ENCODE results near the gene CRIM1. TPM values are rescaled to one million over a fixed set of nuclear protein-coding genes. Genes with fewer than 3 reads are reported as not detected.

CRIM1 gene
- total RNA-seq, 1 donor from 2014 or later = 60.4 TPM

- intact Hi-C loops (cut with DNase I) = no loop called here
- peaks cover 0 to 3% of the 10 kb centered on the region in 2 donors for H3K36me3 ChIP-seq
- peaks cover 32% of the 10 kb centered on the region for H3K4me1 ChIP-seq
- H3K27ac ChIP-seq = no peak overlapping the region
- no peaks in the 10 kb centered on the region for H3K27me3 ChIP-seq
- H3K9me3 ChIP-seq = no peaks in the 10 kb centered on the region
- TF ChIP-seq POLR2AphosphoS5 (IDR thresholded peaks at IDR 0.05; ENCODE audit: insufficient read depth in 1 of 2, low read depth in 1 of 2) = no peak
- TF ChIP-seq, protein P1, sequence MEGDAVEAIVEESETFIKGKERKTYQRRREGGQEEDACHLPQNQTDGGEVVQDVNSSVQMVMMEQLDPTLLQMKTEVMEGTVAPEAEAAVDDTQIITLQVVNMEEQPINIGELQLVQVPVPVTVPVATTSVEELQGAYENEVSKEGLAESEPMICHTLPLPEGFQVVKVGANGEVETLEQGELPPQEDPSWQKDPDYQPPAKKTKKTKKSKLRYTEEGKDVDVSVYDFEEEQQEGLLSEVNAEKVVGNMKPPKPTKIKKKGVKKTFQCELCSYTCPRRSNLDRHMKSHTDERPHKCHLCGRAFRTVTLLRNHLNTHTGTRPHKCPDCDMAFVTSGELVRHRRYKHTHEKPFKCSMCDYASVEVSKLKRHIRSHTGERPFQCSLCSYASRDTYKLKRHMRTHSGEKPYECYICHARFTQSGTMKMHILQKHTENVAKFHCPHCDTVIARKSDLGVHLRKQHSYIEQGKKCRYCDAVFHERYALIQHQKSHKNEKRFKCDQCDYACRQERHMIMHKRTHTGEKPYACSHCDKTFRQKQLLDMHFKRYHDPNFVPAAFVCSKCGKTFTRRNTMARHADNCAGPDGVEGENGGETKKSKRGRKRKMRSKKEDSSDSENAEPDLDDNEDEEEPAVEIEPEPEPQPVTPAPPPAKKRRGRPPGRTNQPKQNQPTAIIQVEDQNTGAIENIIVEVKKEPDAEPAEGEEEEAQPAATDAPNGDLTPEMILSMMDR (IDR thresholded peaks at IDR 0.05) = no peak
- TF ChIP-seq POLR2A (IDR thresholded peaks at IDR 0.05) = no peak
- no peak overlapping the region for H3K4me3 ChIP-seq
- no peak for DNase-seq (ENCODE audit: extremely low spot score in 2 of 2)
Observed at GRCh38 chr2:36565712-36566111, 210.1 kb downstream of the CRIM1 start.

DNA sequence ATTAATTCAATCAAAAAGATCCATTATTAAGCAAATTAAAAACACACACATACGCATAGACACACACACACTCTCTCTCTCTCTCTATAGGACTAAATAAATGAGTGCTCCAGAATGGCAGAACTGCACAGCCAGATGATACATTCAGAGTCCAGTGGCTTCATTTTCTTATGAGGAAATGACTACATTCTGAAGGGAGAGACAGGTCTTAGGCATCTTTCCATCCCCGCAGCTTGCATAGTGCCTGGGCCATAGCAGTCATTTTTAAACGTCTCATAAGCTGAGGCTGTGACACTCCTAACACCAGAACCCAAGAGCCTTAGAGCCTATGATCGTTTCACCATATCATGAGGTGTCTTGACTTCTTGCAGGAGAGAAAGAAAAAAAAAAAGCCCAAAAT, 211.3 kb downstream of the CRIM1 start:
- no peak overlapping the region for H3K4me3 ChIP-seq
- no peaks in the 10 kb centered on the region for H3K27me3 ChIP-seq
- intact Hi-C loops (cut with DNase I) = no loop called here
- H3K4me1 ChIP-seq = peaks cover 24% of the 10 kb centered on the region
- DNase-seq (ENCODE audit: extremely low spot score in 2 of 2) = no peak
- TF ChIP-seq POLR2A (IDR thresholded peaks at IDR 0.05) (no peak), POLR2AphosphoS5 (IDR thresholded peaks at IDR 0.05; ENCODE audit: insufficient read depth in 1 of 2, low read depth in 1 of 2) (no peak)
- TF ChIP-seq, protein P1 (IDR thresholded peaks at IDR 0.05) = no peak
- H3K9me3 ChIP-seq = no peaks in the 10 kb centered on the region
- H3K36me3 ChIP-seq = peaks cover 0 to 3% of the 10 kb centered on the region in 2 donors
- no peak overlapping the region for H3K27ac ChIP-seq

DNA sequence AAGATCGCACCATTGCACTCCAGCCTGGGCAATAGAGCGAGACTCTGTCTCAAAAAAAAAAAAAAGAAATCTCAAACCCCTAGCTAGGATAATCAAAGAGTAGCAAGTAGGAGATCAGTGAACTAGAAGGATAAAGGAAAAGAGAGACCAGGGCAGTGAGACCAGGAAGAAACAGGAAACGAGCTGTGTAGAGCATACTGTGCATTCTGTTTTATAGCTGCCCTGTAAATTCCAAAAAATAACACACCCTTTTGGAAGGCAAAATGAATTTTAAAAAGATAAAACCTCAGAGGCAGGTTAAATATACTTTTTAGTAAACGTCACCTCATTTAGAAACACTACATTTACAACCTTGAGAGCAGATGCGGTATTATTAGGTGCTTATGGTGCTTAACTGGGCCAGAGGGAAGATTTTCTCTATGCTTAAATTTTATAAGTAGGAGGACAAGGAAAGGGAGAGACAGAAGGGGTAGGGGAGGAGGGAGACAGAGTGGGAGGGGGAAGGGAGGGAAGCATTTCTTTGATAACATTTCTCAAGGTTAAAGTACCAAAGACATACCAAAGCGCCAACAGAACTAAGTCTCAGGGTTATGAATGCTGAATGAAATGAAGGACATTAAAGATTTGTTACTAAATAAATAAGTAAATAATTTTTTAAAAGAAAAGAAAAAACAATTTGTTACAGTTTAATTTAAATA, 212.3 kb downstream of the CRIM1 start:
- no peak overlapping the region for H3K27ac ChIP-seq
- no peaks in the 10 kb centered on the region for H3K27me3 ChIP-seq
- TF ChIP-seq, protein P1 (IDR thresholded peaks at IDR 0.05) = no peak
- TF ChIP-seq POLR2A (IDR thresholded peaks at IDR 0.05) (no peak), POLR2AphosphoS5 (IDR thresholded peaks at IDR 0.05; ENCODE audit: insufficient read depth in 1 of 2, low read depth in 1 of 2) (no peak)
- DNase-seq (ENCODE audit: extremely low spot score in 2 of 2) = no peak
- intact Hi-C loops (cut with DNase I) = no loop called here
- no peak overlapping the region for H3K4me3 ChIP-seq
- H3K9me3 ChIP-seq = no peaks in the 10 kb centered on the region
- peaks cover 0 to 3% of the 10 kb centered on the region in 2 donors for H3K36me3 ChIP-seq
- H3K4me1 ChIP-seq = peaks cover 23% of the 10 kb centered on the region

DNA sequence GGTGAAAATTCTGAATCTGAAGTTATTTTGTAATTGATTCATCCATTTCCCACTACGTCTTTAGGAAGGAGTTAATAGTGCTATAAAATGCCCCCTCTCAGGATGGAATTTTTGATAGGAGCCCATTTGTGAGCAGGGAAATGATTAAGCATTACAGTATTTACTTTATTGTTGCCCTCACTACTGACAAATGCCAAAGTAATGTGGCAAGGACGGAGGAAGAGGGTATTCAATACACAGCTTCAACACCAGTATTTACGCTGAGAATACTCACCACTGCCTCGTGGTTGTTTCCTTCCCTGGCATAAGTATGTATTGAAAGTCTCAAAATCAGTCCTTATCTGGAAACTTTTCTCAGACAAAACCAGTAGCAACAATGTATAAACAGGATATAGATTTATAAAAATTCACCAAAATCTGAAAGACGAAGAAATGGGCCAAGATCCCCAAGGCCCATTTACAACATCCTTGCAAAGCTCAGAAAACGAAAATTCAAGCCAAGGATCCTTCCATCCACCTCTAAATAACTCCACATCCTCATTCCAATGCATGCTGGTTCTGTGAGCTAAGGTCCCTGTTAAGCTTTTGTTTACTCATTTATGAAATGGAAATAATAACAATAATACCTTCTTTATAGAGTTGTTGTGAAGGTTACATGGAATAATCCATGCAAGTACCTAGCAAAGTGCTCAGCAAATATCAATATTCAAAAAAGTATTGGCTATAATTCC, 213.1 kb downstream of the CRIM1 start:
- no peak for DNase-seq (ENCODE audit: extremely low spot score in 2 of 2)
- H3K4me3 ChIP-seq = no peak overlapping the region
- no peaks in the 10 kb centered on the region for H3K27me3 ChIP-seq
- H3K4me1 ChIP-seq = peaks cover 23% of the 10 kb centered on the region
- intact Hi-C loops (cut with DNase I) = no loop called here
- no peaks in the 10 kb centered on the region for H3K9me3 ChIP-seq
- peaks cover 0 to 3% of the 10 kb centered on the region in 2 donors for H3K36me3 ChIP-seq
- no peak overlapping the region for H3K27ac ChIP-seq
- TF ChIP-seq, protein P1 (IDR thresholded peaks at IDR 0.05) = no peak
- TF ChIP-seq POLR2AphosphoS5 (IDR thresholded peaks at IDR 0.05; ENCODE audit: insufficient read depth in 1 of 2, low read depth in 1 of 2) (no peak), POLR2A (IDR thresholded peaks at IDR 0.05) (no peak)

All from vagina (tissue), 2 donors.